Measurements from ENCODE around the gene TNNC1. TPM values are rescaled to one million over a fixed set of nuclear protein-coding genes. Genes with fewer than 3 reads are reported as not detected.

Gene TNNC1
- polyA plus RNA-seq, 4 donors = 6.6 to 11.1 (median 7.0) TPM

DNA sequence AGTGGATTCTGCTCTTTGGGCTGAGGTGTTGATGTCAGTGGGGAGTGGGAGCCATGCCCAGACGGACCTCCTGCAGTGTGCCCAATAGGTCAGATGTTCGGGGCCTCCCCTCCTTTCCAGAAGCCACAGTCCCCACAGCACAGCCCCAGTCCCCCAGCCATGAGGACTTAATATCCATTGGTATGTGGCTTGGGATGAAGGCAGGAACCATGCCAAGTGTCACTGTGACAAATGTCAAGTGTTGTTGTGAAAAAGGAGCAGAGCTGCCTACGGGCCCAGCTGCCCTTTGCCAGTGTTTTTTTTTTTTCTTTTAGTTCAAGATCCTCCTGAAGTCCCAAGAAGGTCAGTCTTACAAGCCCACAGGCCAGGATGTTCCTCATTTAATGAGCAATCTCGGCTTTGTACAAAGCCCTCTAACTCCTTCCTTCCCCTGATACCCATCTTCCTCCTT, 21.1 kb downstream of the TNNC1 start:
- no peak for DNase-seq (ENCODE audit: low read depth in 4 of 4, low spot score in 3 of 4)

GRCh38 chr3:52432225-52432624, 21.6 kb downstream of the TNNC1 start:
- no peak for DNase-seq (ENCODE audit: low read depth in 4 of 4, low spot score in 3 of 4)

- DNase-seq (ENCODE audit: low read depth in 4 of 4, low spot score in 3 of 4) = no peak
These were observed 22.2 kb downstream of the TNNC1 start for GRCh38 chr3:52431459-52432223.

DNA sequence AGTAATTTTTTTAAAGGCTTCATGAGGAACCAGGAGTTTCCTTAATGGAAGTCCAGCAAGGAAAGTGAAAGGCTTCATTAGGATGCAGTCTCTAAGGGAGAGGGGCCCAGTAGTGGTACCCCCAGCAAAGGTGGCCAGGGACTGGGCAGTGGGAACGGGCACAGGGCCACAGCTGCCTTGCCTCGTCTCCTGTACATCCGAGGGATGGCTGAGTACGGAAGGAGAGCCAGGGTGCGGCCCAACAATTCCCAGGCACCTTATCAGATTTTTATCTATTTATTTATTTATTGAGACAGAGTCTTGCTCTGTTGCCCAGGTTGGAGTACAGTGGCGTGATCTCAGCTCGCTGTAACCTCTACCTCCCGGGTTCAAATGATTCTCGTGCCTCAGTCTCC, 23.4 kb downstream of the TNNC1 start:
- DNase-seq (ENCODE audit: low read depth in 4 of 4, low spot score in 3 of 4) = no peak

- no peak for DNase-seq (ENCODE audit: low read depth in 4 of 4, low spot score in 3 of 4)
These were observed 23.9 kb downstream of the TNNC1 start for GRCh38 chr3:52429779-52430415.

DNA sequence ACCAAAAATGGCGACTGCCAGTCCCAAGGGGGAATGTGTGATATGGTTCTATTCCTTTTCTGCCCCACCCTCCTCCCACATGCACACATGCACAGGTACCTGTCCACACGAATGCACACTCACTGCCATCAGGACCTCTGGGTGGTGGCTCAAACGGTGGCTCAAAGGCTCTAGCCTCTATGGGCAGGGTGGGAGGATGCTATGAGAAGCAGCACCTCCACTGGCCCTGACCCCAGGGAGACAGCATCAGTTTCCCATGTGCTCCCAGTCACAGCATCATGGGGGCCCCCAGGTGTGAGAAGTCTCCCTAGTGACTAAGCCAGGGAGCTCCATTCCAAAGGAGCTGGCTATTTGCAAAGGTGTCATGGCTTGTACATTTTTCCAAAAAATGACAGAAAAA, 24.8 kb downstream of the TNNC1 start:
- no peak for DNase-seq (ENCODE audit: low read depth in 4 of 4, low spot score in 3 of 4)

DNA sequence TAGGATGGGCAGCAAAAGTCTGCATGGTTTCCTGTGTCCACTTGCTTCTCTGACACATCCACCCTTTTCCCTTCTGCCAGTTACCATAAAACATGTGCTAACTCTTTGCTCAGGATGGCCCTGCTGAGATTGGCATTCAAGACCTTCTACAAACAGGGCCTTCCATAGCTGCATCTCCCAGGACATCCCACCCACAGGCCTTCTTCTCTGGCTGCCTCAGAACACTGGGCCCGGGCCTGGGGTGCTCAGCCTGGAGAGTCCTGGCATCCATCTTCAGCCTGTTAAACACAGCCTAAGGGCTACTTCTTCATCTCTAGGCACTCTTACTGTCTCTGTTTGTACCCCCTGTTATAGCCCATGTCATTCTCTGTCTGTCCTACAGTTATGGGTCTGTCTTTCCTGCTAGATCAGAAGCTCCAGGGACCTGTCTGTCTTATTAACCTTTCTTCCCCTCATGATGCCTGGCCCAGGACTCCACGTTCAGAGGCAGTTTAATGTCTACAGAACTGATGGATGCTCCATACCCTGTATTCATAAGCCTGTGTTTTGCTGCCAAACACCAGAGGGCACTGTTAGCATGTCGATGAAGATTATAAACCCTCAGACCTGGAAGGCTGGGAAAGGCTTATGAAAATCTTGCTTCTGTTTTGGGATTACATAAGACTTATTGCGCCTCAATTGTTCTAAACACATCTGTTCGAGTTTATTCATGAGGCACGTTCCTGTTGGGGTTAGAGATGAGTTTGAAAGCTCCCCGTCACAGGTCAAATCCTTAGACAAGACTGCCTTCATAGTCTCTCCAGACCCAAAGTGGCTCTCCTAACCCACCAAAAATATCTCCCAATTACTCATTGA, 25.5 kb downstream of the TNNC1 start:
- no peak for DNase-seq (ENCODE audit: low read depth in 4 of 4, low spot score in 3 of 4)

DNA sequence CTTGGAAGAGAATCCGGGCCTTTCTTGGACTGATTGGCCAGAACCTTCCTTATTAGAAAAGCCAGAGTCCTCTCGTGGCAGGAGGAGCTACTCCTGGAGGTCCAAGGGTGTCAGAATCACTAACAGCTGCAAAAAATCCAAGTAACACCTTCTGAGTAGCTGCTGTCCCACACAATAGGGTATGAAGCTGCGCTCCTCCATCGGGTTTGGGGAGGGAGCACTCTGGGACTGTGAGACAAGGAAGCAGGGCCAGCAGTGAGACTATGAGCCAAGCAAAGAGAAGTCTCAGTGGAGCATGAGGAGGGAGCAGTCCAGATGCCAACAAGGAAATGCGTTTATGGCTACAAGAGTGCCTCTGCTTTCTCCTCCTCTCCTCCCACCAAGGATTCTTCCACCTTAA, 30.7 kb downstream of the TNNC1 start:
- no peak for DNase-seq (ENCODE audit: low read depth in 4 of 4, low spot score in 3 of 4)

- no peak for DNase-seq (ENCODE audit: low read depth in 4 of 4, low spot score in 3 of 4)
These were observed 31.2 kb downstream of the TNNC1 start for GRCh38 chr3:52422669-52423068.

GRCh38 chr3:52420388-52420787, 33.5 kb downstream of the TNNC1 start:
- DNase-seq (ENCODE audit: low read depth in 4 of 4, low spot score in 3 of 4) = no peak

DNA sequence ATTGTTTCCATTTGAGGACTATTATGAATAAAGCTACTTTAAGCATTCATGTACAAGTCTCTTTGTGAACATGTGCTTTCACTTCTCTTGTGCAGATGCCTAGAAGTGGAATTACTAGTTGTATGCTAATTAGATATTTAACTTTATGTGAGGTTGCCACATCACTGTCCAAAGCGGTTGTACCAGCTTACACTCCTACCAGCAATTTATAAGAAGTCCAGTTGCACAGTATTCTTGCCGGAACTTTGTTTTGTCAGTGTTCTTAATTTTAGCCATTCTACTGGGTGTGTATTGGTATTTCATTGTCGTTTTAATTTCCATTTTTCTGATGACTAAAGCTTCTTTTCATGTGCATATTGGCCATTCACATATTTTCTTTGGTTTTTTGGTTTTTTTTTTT, 38.0 kb downstream of the TNNC1 start:
- no peak for DNase-seq (ENCODE audit: low read depth in 4 of 4, low spot score in 3 of 4)

- no peak for DNase-seq (ENCODE audit: low read depth in 4 of 4, low spot score in 3 of 4)
These were observed 45.4 kb downstream of the TNNC1 start for GRCh38 chr3:52408466-52408865.

DNA sequence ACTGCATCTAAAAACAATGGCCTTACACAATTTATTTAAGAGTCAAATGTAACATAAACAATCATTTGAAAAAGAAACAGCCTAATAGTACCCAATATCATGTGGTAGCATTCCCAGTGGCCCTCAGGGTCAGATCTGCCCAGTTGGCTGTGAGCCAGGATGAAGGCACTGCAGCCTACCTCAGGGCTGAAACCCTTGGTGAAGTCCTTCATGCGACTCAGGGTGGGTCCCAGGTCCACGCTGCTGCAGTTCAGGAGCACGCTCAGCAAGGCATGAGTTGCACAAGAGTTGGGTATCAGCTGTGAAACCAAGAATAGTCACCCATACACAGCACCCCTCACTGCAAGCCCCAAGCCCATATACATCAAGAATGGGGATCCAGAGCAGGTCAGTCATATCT, 46.1 kb downstream of the TNNC1 start:
- no peak for DNase-seq (ENCODE audit: low read depth in 4 of 4, low spot score in 3 of 4)

- DNase-seq (ENCODE audit: low read depth in 4 of 4, low spot score in 3 of 4) = no peak
These were observed 46.9 kb downstream of the TNNC1 start for GRCh38 chr3:52406791-52407510.

DNA sequence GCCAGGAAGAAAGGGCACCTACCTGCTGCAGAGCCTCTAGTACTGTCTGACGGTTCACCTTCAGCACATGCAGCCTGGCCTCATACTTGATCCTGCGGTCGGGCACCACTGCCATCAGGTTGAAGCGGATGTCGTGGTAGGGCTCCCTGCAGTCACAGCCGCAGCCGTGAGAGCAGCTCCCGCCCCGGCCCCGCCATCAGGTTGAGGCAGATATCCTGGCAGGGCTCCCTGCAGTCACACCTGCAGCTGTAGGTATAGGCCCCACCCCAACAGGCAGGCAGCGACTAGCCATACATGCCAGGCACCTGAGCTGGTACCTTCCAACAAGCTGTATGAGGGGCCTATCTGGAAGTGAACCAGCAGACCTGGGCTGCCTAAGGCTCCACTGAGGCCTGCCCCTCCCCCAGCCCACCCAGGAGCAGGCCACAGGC, 47.6 kb downstream of the TNNC1 start:
- no peak for DNase-seq (ENCODE audit: low read depth in 4 of 4, low spot score in 3 of 4)

DNA sequence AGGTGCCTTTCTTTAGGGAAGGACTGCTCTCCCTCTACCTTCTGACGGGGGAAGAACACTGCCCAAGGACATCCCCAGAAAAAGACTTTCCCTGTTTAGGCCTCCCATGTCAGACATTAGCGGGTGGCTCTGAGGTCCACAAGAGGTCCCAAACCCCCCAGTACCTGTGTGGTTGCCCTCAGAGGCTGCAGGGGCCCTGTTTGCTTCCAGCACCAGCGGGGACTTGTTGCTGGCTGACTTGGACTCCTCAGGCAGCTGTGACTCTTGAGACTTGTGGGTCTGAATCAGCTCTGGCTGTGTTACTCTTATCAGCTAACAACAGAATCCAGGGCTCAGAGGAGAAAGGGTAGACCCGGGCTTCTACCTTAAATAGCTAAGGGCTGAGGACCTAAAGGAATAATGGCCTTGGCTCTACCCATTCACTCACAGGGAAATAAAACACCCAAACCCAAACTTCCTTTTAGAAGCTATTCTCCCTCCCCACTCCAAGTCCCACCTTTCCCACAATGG, 48.2 kb downstream of the TNNC1 start:
- DNase-seq (ENCODE audit: low read depth in 4 of 4, low spot score in 3 of 4) = no peak

GRCh38 chr3:52405066-52405465, 48.8 kb downstream of the TNNC1 start:
- no peak for DNase-seq (ENCODE audit: low read depth in 4 of 4, low spot score in 3 of 4)

DNA sequence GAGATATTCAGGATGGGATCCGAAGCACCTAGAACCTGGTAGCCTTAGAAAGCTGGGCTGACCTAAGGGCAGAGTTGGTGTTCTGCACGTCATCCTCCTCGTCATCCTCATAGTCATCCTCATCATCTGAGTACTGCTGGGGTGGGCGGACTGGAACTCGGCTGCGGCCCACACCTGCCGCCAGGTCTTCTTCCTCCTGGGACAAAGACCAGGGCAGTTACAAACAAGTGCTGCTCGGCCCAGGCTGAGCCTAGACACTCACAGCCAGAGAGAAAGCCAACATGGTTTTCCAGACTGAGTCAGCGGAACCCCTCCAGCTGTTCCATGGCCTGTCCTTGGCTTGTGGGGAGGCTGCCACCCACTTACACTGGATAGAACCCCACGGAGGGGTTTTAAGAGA, 49.5 kb downstream of the TNNC1 start:
- no peak for DNase-seq (ENCODE audit: low read depth in 4 of 4, low spot score in 3 of 4)

- no peak for DNase-seq (ENCODE audit: low read depth in 4 of 4, low spot score in 3 of 4)
These were observed 49.9 kb downstream of the TNNC1 start for GRCh38 chr3:52403955-52404354.

- DNase-seq (ENCODE audit: low read depth in 4 of 4, low spot score in 3 of 4) = no peak
These were observed 50.5 kb downstream of the TNNC1 start for GRCh38 chr3:52403271-52403841.
